Smooth muscle cell (in vitro differentiated cells): ENCODE data around the gene SGSM2. TPM values are rescaled to one million over a fixed set of nuclear protein-coding genes. Genes with fewer than 3 reads are reported as not detected.
A peak's percentile ranks its signal among the peaks of the same experiment; 100 is the strongest.

ENCODE experiments used
- DNase-seq: peaks from one replicate; lab custom pipeline; 2025; ENCODE audit not compliant: unreplicated experiment; lab: John Stamatoyannopoulos, UW
- H2AFZ ChIP-seq: fragments of 200-600 bp; sonication (generic); 2 replicates; pipeline ENCODE4 v1.6.0; 2016; ENCODE audit warnings: antibody characterized with exemption, low read depth, mild to moderate bottlenecking
- H3F3A ChIP-seq: fragments of 200-600 bp; sonication (generic); 2 replicates; pipeline ENCODE4 v1.6.0; 2017; ENCODE audit warnings: antibody characterized with exemption, low read depth
- H3K27ac ChIP-seq: fragments of 200-600 bp; sonication (generic); 2 replicates; pipeline ENCODE4 v1.5.1; 2016; ENCODE audit warnings: low read depth, mild to moderate bottlenecking
- H3K27me3 ChIP-seq: fragments of 200-600 bp; sonication (generic); 2 replicates; pipeline ENCODE4 v1.6.1; 2016; ENCODE audit warnings: low read depth, mild to moderate bottlenecking
- H3K36me3 ChIP-seq: fragments of 200-600 bp; sonication (generic); 2 replicates; pipeline ENCODE4 v1.5.1; 2016; ENCODE audit warnings: low read depth
- H3K4me1 ChIP-seq: fragments of 200-600 bp; sonication (generic); 2 replicates; pipeline ENCODE4 v1.5.1; 2016; ENCODE audit warnings: low read depth
- H3K4me2 ChIP-seq: fragments of 200-600 bp; sonication (generic); 2 replicates; pipeline ENCODE4 v1.6.0; 2016; ENCODE audit warnings: mild to moderate bottlenecking
- H3K4me3 ChIP-seq: fragments of 200-600 bp; sonication (generic); 2 replicates; pipeline ENCODE4 v1.5.1; 2016; ENCODE audit warnings: mild to moderate bottlenecking
- H3K79me2 ChIP-seq: fragments of 200-600 bp; sonication (generic); 2 replicates; pipeline ENCODE4 v1.6.0; 2016; ENCODE audit warnings: low read depth, mild to moderate bottlenecking
- H3K9ac ChIP-seq: fragments of 200-600 bp; sonication (generic); 2 replicates; pipeline ENCODE4 v1.6.0; 2016; ENCODE audit warnings: low read depth
- H3K9me3 ChIP-seq: fragments of 200-600 bp; sonication (generic); replicated peaks from 2 replicates; pipeline ENCODE4 v1.5.1; 2016; ENCODE audit warnings: low read depth
- H4K20me1 ChIP-seq: fragments of 200-600 bp; sonication (generic); 2 replicates; pipeline ENCODE4 v1.6.0; 2016; ENCODE audit warnings: low read depth
- CTCF ChIP-seq: fragments of 200-600 bp; sonication (generic); IDR thresholded peaks from 2 replicates; pipeline ENCODE4 v1.5.1; 2017; ENCODE audit warnings: borderline replicate concordance, mild to moderate bottlenecking, antibody characterized with exemption; ENCODE audit not compliant: insufficient read depth, poor library complexity, severe bottlenecking
- whole genome bisulfite sequencing: methylation state at CpG from one replicate; pipeline ENCODE4 v1.1.7; 2016; ENCODE audit warnings: low lambda C conversion rate; 5-methylcytosine and 5-hydroxymethylcytosine counted together
- polyA plus RNA-seq: library from polyadenylated mRNA; unstranded; fragments of >200 nt; fragmentation: Nextera tagmentation; extraction: Ambion mirVana; gene quantifications from 2 replicates; pipeline ENCODE4 v1.2.1, GENCODE V29; 2016
- total RNA-seq: library from RNA; depleted of rRNA; stranded (reverse); fragments of >200 nt; gene quantifications from 2 replicates; pipeline ENCODE4 v1.2.3, GENCODE V29; 2014

Gene SGSM2
- total and polyA plus RNA-seq, 2 experiments from 2014 or later = 20.8 to 26.9 TPM

- H3K27me3 ChIP-seq = no peaks in the 10 kb centered on the region
- WGBS = 94% methylated on average over 5 of the region's 5 CpGs
- H4K20me1 ChIP-seq = peaks cover 79% of the 10 kb centered on the region
- TF ChIP-seq CTCF = no peak
- H3K9me3 ChIP-seq = no peaks in the 10 kb centered on the region
- H3F3A ChIP-seq = no peaks in the 10 kb centered on the region
- no peak overlapping the region for H3K9ac ChIP-seq
- H3K4me3 ChIP-seq = no peak overlapping the region
- peaks cover 3% of the 10 kb centered on the region for H3K4me1 ChIP-seq
- peaks cover 4% of the 10 kb centered on the region for H3K36me3 ChIP-seq
- H3K27ac ChIP-seq = no peak overlapping the region
- H3K4me2 ChIP-seq = no peak overlapping the region
- DNase-seq = no peak
- peaks cover 73% of the 10 kb centered on the region for H3K79me2 ChIP-seq
- H2AFZ ChIP-seq = no peak overlapping the region
These were observed 40.3 kb upstream of the SGSM2 start for GRCh38 chr17:2297023-2297422.

- Histone ChIP-seq H4K20me1 (peaks cover 66% of the 10 kb centered on the region), H3K9me3 (no peaks in the 10 kb centered on the region), H3K27me3 (no peaks in the 10 kb centered on the region), H3K4me3 (no peak overlapping the region), H3K4me1 (peaks cover 6% of the 10 kb centered on the region), H2AFZ (no peak overlapping the region), H3K36me3 (peaks cover 4% of the 10 kb centered on the region), H3K9ac (no peak overlapping the region), H3K79me2 (peaks cover 81% of the 10 kb centered on the region), H3F3A (no peaks in the 10 kb centered on the region), H3K27ac (no peak overlapping the region), H3K4me2 (no peak overlapping the region)
- TF ChIP-seq CTCF = no peak
- 97% methylated on average over 12 of the region's 12 CpGs for WGBS
- DNase-seq = no peak
These were observed 38.2 kb upstream of the SGSM2 start for GRCh38 chr17:2299136-2299535.

- peaks cover 6% of the 10 kb centered on the region for H3K4me1 ChIP-seq
- H3K27me3 ChIP-seq = no peaks in the 10 kb centered on the region
- H3K27ac ChIP-seq = no peak overlapping the region
- peaks cover 4% of the 10 kb centered on the region for H3K36me3 ChIP-seq
- H3K9me3 ChIP-seq = no peaks in the 10 kb centered on the region
- no peak for DNase-seq
- H3K9ac ChIP-seq = no peak overlapping the region
- no peaks in the 10 kb centered on the region for H3F3A ChIP-seq
- no peak overlapping the region for H2AFZ ChIP-seq
- no peak for TF ChIP-seq CTCF
- no peak overlapping the region for H3K4me2 ChIP-seq
- peaks cover 59% of the 10 kb centered on the region for H4K20me1 ChIP-seq
- H3K79me2 ChIP-seq = peaks cover 84% of the 10 kb centered on the region
- H3K4me3 ChIP-seq = no peak overlapping the region
- 94% methylated on average over 22 of the region's 22 CpGs for WGBS
These were observed 37.5 kb upstream of the SGSM2 start for GRCh38 chr17:2299756-2300155.

- peaks cover 30% of the 10 kb centered on the region for H4K20me1 ChIP-seq
- 1% methylated on average over 12 of the region's 12 CpGs for WGBS
- no peak for DNase-seq
These were observed 34.5 kb upstream of the SGSM2 start for GRCh38 chr17:2302778-2303203.

More at GRCh38 chr17:2302778-2303203, 34.5 kb upstream of the SGSM2 start:
- Histone ChIP-seq H3K9me3 (no peaks in the 10 kb centered on the region), H3K27ac (peak overlapping the region; percentile 86), H3K79me2 (peaks cover 64% of the 10 kb centered on the region), H3F3A (no peaks in the 10 kb centered on the region), H2AFZ (peak overlapping the region; percentile 94), H3K4me3 (peak overlapping the region; percentile 96), H3K4me2 (peak overlapping the region; percentile 95), H3K36me3 (peaks cover 4% of the 10 kb centered on the region), H3K27me3 (no peaks in the 10 kb centered on the region), H3K9ac (peak overlapping the region; percentile 89), H3K4me1 (peaks cover 6% of the 10 kb centered on the region)
- TF ChIP-seq CTCF = no peak
